GM18507 (cell line): Measurements from ENCODE around the gene RETREG3.
"Not testable (repeated sequence)": the region's sequence is repeated elsewhere in the genome, so short reads cannot be mapped to it uniquely, and the experiment has no call there.

Source experiments
- DNase-seq: peaks from one replicate; pipeline ENCODE4 v3.0.0; 2011; ENCODE audit warnings: low read depth; ENCODE audit not compliant: insufficient read length; ENCODE audit errors: extremely low spot score
- FAIRE-seq: peaks from 2 replicates; lab custom pipeline; 2011; peaks lifted over from hg19 to GRCh38; lab: Jason Lieb, UNC

Gene RETREG3

DNA sequence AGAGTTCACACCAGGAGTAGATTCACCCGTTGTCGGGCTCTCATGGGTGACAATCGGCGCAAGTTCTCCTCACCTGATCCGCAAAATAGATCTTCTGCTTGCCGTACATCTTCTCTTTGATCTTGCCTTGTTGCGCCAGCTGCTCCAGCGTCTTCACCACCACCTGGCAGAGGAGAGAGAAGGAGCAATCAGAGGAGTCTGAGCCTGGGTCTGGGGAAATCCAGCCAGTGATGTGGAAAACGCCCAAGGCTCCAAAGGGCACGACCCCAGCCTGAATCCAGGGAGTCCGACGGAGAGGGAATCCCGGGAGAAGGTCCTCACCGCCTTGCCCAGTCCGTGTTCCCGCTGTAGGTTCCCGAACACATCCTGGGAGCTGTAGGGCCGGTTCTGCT, 32.0 kb downstream of the RETREG3 start:
- FAIRE-seq, result no peak
- no peak for DNase-seq

DNA sequence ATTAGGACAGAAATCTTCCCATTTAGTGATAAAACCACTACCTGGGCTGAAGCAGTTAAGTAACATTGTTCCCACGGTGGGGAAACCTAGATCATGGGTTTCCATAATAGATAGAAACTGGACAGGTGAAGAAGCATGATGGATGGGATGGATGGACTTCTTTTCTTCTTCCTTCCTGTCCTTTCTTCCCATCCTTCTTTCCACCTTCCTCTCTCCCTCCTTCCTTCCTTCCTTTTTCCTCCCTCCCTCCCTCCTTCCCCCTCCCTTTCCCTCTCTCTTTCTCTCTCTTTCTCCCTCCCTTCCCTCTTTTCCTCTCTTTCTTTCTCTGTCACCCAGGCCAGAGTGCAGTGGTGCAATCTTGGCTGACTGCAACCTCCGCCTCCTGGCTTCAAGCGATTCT, 34.7 kb downstream of the RETREG3 start:
- DNase-seq, result no peak
- FAIRE-seq, result no peak

DNA sequence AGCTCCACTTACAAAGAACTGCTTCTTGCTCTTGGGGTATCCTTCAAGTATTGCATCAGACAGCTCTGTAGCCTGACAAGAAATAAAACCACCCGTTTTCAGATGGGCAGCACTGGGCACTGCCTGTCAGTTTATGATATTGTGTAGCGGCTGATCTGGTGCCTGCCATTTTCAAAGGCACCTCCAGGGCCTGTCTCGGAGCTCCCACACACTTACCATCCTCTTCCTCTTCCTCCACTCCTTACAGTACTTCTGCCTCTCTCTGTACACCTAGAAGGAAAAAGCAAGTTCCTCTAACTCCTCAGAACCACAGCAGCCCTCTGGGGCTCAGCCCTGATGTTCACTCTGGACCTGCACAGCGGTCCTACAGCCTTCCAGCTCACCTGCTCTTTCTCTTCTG, 36.1 kb downstream of the RETREG3 start:
- FAIRE-seq (no peak), DNase-seq (no peak)

DNA sequence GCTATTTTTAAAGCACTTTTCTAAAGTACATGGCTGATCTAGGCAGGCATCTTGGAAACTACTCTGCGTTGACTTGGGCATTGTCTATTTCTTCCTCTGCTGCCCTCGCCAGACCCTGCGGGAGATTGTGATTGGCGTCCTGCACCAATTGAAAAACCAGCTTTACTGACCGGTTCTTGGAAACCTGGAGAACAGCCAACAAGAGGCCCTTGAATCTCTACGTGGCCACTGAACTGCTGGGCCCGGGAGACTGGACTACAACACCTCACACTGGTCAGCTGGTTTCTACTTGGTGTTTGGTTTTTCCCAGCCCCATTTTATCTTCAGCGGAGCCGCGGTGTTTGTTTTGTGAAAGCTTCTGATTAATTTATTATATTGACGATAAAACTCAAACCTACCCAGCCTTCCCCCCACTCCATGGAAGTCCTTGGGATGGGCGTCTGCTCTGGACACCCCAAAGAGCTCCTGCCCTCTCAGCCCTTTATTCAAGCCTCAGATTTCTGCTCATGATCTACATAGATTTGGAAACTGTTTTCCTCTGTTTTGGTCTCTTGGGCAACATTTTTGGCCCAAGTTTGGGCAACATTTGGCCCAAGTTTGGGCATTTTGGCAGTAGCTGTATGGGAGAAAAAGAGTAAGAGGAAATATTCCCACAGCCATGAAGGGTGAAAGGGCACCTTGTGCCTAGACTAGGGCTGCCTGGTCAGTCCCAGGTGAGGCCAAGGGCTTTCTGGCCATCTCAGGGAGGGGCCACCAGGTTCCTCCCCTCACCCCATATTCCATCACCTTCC, 37.5 kb downstream of the RETREG3 start:
- DNase-seq (no peak), FAIRE-seq (no peak)

DNA sequence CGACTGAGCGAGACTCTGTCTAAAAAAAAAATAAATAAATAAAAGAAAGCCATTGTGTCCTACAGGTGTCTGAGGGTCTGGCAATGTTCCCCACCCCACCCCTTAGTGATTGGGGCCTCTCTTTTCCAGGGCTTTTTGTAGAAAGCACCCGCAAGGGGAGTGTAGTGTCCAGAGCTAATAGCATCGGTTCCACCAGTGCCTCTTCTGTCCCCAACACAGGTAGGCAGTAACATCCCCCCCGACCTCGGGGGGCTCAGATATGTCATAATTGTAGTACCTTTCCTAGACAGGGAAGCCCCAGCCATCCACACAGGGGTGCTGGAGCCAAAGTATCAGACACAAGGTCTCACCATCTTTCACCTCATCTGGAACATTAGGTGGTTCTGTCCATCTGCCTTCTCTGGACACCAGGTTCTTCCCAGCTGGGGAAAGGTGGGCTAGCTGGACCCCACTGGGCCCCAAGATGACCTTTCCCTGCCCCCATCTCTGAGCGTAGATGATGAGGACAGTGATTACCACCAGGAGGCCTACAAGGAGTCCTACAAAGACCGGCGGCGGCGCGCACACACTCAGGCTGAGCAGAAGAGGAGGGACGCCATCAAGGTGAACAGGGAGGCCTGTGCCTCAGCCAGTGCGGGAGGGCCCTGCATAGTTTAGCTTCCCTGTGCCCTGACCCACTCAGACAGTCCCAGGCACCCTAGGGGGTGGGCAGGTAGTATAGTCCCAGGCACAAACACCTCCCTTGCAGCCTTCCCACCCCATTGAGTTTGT, 40.6 kb downstream of the RETREG3 start:
- no peak for FAIRE-seq

DNA sequence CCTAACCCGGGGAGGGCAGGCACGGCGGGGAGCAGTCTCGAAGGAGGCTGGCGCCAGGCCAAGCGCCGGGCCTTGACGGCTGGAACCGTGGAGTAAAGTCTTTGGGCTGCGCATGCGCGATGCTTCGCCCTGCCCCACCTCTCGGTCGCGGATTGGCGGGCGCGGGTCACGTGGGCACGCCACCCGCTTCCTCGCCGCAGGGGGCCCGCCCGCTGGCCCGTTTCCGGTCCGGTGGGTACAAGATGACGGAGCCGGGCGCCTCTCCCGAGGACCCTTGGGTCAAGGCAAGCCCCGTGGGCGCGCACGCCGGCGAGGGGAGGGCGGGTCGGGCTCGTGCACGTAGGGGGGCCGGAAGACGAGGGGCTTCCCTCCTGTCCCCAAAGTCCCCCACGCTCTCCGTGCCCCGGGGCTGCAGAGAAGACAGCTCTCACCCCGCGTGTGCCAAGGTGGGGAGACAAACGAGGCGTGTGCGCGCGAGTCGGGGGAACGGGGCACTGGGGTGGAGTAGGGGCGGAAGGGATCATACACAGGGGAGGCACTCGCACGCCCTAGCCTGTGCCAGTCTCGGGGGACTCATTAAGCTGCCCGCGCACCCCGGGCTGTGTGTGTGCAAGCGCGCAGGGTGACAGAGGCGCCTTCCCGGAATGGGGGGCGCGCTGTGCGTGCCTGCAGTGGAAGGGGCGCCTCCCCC, 42.1 kb downstream of the RETREG3 start, which contains the start of gene MLX:
Gene MLX, plus strand, starts transcription at position 218 of the 691 bp plus-strand sequence. Its CDS starts 25 bp downstream, at position 243.
- FAIRE-seq (peak; percentile 95), DNase-seq (peak; percentile 100)

More for the DNA sequence above, 40.6 kb downstream of the RETREG3 start:
- no peak for DNase-seq

DNA sequence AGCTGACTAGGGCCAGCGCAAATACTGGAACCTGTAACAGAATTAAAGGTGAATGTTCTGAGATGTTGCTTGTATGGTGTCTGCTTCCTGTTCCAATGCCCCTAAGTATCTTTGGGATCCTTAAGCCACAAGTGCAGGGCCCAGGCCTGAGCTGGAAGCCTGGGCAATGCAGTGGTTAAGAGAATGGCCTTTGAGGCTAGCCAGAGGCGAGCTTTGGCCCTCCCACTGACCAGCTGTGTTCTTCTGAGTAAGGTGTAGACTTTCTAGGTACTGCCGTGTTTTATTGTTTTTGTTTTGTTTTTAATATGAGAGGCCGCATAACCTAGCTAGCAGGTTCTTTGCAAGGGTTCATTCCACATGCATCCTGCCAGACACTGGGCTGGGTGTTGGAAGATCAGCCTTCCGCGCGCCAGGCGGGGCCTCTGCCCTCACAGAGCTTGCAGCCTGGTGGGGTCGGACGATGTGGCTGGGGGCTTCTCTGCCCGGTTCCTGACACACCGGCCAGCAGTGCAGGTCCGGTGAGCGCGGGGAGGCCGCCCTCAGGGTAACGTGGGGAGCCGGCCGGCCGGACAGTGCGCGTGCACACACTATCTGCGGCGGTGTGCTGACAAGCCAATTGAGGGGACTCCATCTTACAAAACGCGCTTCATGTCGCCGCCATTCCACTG, 42.8 kb downstream of the RETREG3 start:
- no peak for DNase-seq
- FAIRE-seq, result no peak

DNA sequence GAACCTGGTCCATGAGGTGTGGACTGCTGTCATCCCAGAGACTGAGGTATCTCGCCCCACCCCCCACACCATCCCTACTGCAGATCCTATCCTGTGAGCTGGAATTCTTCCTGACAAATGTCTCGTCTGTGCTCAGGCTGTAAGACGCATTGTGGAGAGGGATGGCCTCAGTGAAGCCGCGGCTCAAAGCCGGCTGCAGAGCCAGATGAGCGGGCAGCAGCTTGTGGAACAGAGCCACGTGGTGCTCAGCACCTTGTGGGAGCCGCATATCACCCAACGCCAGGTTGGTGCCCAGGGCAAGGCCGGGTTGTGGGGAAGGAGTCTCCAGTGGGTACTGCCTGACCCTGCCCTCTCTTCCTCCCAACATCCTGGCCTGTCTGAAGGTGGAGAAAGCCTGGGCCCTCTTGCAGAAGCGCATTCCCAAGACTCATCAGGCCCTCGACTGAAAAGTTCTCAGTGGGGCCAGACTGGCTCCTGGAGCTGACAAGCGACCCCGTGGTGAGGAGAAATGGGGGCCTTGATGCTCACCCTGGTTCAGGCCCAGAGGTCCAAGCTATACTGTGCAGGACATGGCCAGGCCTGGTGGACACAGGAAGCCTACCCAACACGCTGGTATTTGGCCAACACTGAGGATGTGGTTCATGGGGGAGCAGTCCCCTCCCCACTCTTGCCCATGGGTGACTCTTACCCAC, 43.5 kb downstream of the RETREG3 start:
- FAIRE-seq (no peak), DNase-seq (no peak)

DNA sequence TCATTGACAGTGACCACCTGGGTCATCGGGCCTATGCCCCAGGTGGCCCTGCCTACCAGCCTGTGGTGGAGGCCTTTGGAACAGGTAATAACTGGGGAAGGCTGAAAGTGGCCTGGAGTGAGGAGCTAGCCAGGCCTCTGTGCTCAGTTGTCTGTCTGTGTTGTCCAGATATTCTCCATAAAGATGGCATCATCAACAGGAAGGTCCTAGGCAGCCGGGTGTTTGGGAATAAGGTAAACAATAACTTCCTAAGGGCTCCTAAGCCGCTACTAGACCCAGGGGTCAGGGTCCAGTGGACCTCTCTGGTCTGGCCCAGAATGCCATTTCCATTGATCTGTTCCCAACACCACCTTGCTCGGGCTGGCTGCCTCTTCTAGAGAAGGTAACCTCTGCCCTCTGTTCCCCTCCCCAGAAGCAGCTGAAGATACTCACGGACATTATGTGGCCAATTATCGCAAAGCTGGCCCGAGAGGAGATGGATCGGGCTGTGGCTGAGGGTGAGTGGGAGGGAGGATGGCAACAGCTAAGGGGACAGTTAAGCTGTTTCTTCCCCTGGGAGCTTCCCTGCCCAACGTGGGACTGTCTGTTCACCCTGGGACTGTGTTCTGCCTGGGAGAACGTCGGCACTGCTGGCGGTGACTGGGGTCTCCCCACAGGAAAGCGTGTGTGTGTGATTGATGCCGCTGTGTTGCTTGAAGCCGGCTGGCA, 44.2 kb downstream of the RETREG3 start:
- no peak for DNase-seq
- FAIRE-seq, result no peak

DNA sequence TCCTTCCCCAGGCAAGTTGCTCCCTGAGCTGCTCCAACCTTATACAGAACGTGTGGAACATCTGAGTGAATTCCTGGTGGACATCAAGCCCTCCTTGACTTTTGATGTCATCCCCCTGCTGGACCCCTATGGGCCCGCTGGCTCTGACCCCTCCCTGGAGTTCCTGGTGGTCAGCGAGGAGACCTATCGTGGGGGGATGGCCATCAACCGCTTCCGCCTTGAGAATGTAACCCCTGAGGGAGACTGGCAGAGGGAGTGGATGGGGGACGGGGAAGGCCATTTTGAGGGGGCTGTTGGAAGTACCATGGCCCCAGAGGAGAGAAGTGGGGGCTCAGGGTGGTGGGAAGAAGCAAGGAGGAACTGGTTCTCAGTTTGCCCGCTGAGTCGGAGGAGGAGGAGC, 45.2 kb downstream of the RETREG3 start:
- FAIRE-seq (no peak), DNase-seq (no peak)

DNA sequence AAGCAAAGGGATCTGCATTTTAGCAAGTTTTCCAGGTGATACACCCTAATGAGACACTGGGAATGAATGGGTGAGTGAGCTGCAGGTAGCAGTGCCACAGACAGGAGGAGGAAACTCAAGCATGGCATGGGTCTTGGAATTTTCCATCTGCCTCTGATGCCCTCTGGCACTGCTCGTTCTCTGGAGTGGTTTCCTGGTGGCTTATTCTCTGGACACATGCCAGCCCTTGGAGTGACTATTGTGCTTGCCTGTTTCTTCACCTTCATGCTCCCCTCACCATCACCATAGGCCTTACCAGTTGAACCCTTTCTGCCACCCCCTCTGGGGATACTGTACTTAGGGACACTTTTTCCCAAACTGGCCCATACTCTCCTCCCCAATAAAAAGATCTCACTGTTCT, 45.6 kb downstream of the RETREG3 start:
- no peak for FAIRE-seq

DNA sequence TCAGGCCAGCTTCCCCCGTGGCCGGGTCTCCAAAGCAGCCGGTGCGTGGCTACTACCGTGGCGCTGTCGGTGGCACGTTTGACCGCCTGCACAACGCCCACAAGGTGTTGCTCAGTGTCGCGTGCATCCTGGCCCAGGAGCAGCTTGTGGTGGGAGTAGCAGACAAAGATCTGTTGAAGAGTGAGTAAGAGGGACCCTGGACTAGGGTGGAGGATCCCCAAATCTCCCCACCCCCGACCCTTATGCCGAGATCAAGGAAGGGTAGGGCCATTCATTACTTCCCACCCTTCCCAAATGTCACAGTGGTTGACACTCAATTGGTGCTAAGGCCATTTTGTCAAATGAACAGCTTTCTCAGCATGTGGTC, 46.0 kb downstream of the RETREG3 start:
- FAIRE-seq (no peak), DNase-seq (no peak)

More for the DNA sequence above, 45.6 kb downstream of the RETREG3 start:
- DNase-seq, result no peak

DNA sequence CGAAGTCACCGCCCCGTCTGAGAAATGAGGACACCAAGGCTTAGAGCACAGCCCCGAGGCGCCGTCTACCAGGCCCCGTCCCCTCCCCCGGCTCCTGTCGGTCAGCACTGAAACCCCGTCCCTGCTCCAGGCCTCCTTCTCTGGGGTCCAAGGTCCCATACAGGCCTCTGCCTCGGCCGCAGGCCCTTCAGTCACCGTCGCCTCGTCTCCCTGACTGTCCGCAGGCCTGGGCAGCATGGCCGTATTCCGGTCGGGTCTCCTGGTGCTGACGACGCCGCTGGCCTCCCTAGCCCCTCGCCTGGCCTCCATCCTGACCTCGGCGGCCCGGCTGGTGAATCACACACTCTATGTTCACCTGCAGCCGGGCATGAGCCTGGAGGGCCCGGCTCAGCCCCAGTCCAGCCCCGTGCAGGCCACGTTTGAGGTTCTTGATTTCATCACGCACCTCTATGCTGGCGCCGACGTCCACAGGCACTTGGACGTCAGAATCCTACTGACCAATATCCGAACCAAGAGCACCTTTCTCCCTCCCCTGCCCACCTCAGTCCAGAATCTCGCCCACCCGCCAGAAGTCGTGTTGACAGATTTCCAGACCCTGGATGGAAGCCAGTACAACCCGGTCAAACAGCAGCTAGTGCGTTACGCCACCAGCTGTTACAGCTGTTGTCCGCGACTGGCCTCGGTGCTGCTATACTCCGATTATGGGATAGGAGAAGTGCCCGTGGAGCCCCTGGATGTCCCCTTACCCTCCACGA, 46.6 kb downstream of the RETREG3 start:
- FAIRE-seq, result no peak
- no peak for DNase-seq

DNA sequence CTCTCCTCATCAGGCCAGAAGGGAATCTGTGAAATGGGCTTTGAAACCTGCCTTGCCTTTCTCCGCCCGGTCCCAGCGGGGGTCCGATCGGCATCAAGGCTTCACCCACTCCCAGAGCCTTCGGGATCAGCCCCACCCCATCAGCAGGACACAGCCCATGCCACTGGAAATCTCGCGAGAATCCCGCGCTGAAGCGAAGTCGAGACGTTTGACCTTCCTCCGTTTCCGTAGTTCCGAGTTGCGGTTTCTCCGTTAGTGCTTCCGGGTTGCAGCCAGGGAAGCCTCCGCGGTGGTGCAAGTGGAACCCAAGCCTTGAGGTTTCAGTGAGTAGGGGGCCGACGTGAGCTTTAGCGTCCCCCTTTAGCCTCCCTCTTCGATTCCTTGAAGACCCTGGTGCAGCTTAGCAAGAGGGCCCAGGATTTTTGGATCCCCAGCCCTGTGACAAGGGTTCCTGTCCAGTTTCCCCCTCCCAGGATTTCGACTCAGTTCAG, 47.2 kb downstream of the RETREG3 start, which contains the start of gene COASY:
Gene COASY, plus strand, starts transcription at position 252 of the 491 bp plus-strand sequence. CDS start 475 bp downstream, outside the sequence.
- DNase-seq, result peak; percentile 96
- peak; percentile 93 for FAIRE-seq

DNA sequence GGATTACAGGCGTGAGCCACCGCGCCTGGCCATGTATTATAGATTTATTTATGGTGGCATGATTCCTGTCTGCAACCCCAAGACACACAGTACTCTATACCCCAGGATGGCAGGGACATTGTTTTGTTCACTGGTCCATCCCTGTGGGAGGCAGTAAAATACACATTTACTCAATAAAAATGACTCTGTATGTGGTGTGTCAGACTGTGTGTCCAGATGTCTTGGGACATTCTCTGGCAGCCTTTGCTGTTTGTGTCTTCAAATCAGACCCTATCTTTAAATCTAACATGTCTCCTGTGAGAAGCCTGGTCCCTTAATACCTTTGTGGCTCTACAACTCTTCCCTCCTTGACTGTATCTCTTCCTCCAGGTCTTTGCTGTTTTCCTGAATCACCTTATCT, 48.9 kb downstream of the RETREG3 start:
- DNase-seq (no peak), FAIRE-seq (no peak)

DNA sequence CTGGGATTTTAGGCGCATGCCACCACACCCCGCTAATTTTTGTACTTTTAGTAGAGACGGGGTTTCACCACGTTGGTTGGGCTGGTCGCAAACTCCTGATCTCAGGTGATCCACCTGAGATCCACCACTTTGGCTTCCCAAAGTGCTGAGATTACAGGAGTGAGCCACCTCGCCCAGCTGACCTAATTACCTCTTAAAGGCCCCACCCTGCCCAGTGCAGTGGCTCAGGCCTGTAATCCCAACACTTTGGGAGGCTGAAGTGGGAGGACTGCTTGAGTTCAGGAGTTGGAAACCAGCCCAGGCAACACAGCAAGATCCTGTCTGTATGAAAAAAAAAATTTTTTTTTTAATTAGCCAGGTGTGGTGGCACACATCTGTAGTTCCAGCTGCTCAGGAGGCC, 50.1 kb downstream of the RETREG3 start:
- DNase-seq (no peak), FAIRE-seq (no peak)

DNA sequence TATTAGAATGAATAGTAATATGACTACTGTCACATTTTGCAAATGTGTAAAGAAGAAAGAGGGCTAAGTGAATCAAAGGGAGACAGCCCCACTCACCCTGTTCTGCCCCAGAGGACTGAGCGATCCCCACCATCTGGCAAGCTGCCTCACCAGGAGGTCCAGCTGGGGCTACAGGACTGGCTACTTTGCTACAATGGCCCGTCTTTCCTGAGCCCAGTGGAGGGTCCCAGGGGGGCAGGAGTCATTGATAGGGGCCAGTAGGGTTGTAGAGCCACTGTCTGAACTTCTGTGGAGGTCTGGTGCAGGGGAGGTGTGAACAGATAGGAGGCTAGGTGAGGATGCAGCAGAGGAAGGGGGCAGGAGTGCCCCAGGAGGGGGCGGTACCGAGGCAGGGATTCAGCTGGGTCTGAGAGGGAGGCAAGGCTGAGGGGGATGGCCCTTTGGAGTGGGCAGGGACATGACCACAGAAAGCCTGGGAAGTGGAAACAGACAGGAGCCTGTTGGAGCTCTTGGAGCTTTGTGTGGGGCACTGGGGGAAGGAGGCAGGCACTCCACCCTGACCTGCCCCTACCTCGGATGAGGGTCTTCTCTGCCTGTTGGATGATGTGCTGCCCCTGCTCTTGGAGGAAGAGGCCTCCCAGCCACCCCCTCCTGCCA, 53.1 kb downstream of the RETREG3 start:
- not testable (repeated sequence) for DNase-seq
- FAIRE-seq, result peak; percentile 76
